HG03280 (cell line): ENCODE measurements around the gene MAPK7.

Experiments used
- ATAC-seq: cut with Tn5 transposase; IDR thresholded peaks from one replicate; pipeline ENCODE4 v1.9.1; 2021; ENCODE audit warnings: mild to moderate bottlenecking, moderate library complexity; ENCODE audit not compliant: unreplicated experiment

MAPK7 gene

GRCh38 chr17:19414396-19415280 is 36.3 kb downstream of the MAPK7 start:
- no peak for ATAC-seq

GRCh38 chr17:19415311-19415710 is 37.0 kb downstream of the MAPK7 start:
- no peak for ATAC-seq

- ATAC-seq, result no peak
Measured at GRCh38 chr17:19415806-19416775, 37.8 kb downstream of the MAPK7 start.

GRCh38 chr17:19417611-19418010 is 39.3 kb downstream of the MAPK7 start:
- ATAC-seq, result no peak

- no peak for ATAC-seq
Measured at GRCh38 chr17:19418251-19418992, 40.1 kb downstream of the MAPK7 start.

- ATAC-seq, result no peak
Measured at GRCh38 chr17:19421219-19421618, 42.9 kb downstream of the MAPK7 start.

- ATAC-seq, result no peak
Measured at GRCh38 chr17:19421926-19422325, 43.6 kb downstream of the MAPK7 start.

- no peak for ATAC-seq
Measured at GRCh38 chr17:19424934-19425868, 46.9 kb downstream of the MAPK7 start.

GRCh38 chr17:19426631-19427030 is 48.3 kb downstream of the MAPK7 start:
- ATAC-seq, result no peak

GRCh38 chr17:19431691-19432090 is 53.4 kb downstream of the MAPK7 start:
- no peak for ATAC-seq
